Uterus (tissue), 2 donors: ENCODE measurements around the gene AMN.

ENCODE experiments used
- CTCF ChIP-seq, 4 experiments: fragments of 200-600 bp in 2 of 4; fragments of 450-650 bp in 2 of 4; sonication (generic) in 2 of 4; IDR thresholded peaks; one replicate each; pipeline ENCODE4 v1.5.1; 2016 to 2019; ENCODE audit warnings: antibody characterized with exemption in 4 of 4, mild to moderate bottlenecking in 2 of 4, moderate library complexity in 1 of 4
- POLR2A ChIP-seq, 2 donors: fragments of 450-650 bp; IDR thresholded peaks; one replicate each; pipeline ENCODE4 v1.6.1; 2016; ENCODE audit warnings: antibody characterized with exemption in 2 of 2, mild to moderate bottlenecking in 1 of 2, moderate library complexity in 1 of 2

- TF ChIP-seq CTCF (IDR thresholded peaks at IDR 0.05) = no peak
- TF ChIP-seq POLR2A (IDR thresholded peaks at IDR 0.05) = no peak
These were observed 19.1 kb downstream of the AMN start for GRCh38 chr14:102941419-102942011.
